Neutrophil (primary cell): Measurements from ENCODE around the gene TBC1D13.

Experiments used
- H3K27ac ChIP-seq: fragments of 200-600 bp; sonication (generic); 2 replicates; pipeline ENCODE4 v1.5.1; 2016; ENCODE audit warnings: mild to moderate bottlenecking, moderate library complexity
- H3K27me3 ChIP-seq: fragments of 200-600 bp; sonication (generic); 2 replicates; pipeline ENCODE4 v1.6.0; 2016; ENCODE audit warnings: mild to moderate bottlenecking
- H3K36me3 ChIP-seq: fragments of 200-600 bp; sonication (generic); 2 replicates; pipeline ENCODE4 v1.5.1; 2017
- H3K4me1 ChIP-seq, 2 experiments: fragments of 200-600 bp in 1 of 2; sonication (generic) in 1 of 2; 1 replicate in 1 of 2; 2 replicates in 1 of 2; pipeline versions ENCODE4 v1.5.1 to v1.6.1; 2013 to 2016; ENCODE audit warnings: low read depth in 1 of 2, low read length in 1 of 2, mild to moderate bottlenecking in 1 of 2, moderate library complexity in 1 of 2; ENCODE audit not compliant: control insufficient read depth in 1 of 2, insufficient read depth in 1 of 2
- H3K4me3 ChIP-seq, 2 experiments: fragments of 200-600 bp in 1 of 2; sonication (generic) in 1 of 2; 1 replicate in 1 of 2; 2 replicates in 1 of 2; pipeline ENCODE4 v1.5.1; 2013 to 2016; ENCODE audit warnings: low read depth in 1 of 2, low read length in 1 of 2, mild to moderate bottlenecking in 1 of 2, moderate library complexity in 1 of 2
- H3K9me3 ChIP-seq: fragments of 200-600 bp; sonication (generic); 2 replicates; pipeline ENCODE4 v1.5.1; 2016
- TF ChIP-seq, protein P1 (sequence below): fragments of 200-600 bp; sonication (generic); IDR thresholded peaks from 2 replicates; pipeline ENCODE4 v1.5.1; 2016; ENCODE audit warnings: antibody characterized with exemption

TBC1D13 gene

DNA sequence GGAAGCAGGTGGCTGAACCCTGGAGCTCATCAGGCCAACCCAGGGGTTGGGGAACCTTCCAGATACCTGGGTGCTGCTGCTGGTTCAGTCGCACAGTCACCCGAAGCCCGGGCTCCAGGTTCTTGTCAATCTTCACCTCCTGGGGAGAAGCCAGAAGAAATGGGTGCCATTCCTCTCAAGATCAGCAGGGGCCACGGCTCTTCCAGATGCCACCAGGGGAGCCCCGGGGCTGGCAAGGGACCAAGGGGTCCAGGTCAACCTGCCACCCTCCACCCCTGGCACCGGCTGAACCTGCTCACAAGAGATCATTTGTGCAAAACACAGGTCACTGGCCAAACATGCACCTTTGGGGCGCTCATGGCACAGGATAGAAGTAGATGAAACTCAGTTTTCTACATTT lies 37.9 kb downstream of the TBC1D13 start:
- Histone ChIP-seq H3K36me3 (peaks cover 53% of the 10 kb centered on the region), H3K4me1 (peaks cover 8 to 14% of the 10 kb centered on the region in 2 experiments), H3K27me3 (peaks cover 5% of the 10 kb centered on the region), H3K4me3 (no peak overlapping the region), H3K27ac (no peak overlapping the region), H3K9me3 (no peaks in the 10 kb centered on the region)
- TF ChIP-seq, protein P1, sequence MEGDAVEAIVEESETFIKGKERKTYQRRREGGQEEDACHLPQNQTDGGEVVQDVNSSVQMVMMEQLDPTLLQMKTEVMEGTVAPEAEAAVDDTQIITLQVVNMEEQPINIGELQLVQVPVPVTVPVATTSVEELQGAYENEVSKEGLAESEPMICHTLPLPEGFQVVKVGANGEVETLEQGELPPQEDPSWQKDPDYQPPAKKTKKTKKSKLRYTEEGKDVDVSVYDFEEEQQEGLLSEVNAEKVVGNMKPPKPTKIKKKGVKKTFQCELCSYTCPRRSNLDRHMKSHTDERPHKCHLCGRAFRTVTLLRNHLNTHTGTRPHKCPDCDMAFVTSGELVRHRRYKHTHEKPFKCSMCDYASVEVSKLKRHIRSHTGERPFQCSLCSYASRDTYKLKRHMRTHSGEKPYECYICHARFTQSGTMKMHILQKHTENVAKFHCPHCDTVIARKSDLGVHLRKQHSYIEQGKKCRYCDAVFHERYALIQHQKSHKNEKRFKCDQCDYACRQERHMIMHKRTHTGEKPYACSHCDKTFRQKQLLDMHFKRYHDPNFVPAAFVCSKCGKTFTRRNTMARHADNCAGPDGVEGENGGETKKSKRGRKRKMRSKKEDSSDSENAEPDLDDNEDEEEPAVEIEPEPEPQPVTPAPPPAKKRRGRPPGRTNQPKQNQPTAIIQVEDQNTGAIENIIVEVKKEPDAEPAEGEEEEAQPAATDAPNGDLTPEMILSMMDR, result no peak

- no peak overlapping the region for H3K4me3 ChIP-seq
- H3K36me3 ChIP-seq, result peaks cover 53% of the 10 kb centered on the region
- H3K9me3 ChIP-seq, result no peaks in the 10 kb centered on the region
- TF ChIP-seq, protein P1, result no peak
- H3K4me1 ChIP-seq, result peaks cover 12 to 20% of the 10 kb centered on the region in 2 experiments
- H3K27ac ChIP-seq, result no peak overlapping the region
- no peaks in the 10 kb centered on the region for H3K27me3 ChIP-seq
These were observed 39.1 kb downstream of the TBC1D13 start for GRCh38 chr9:128825923-128826700.

- TF ChIP-seq, protein P1, result no peak
These were observed 41.2 kb downstream of the TBC1D13 start for GRCh38 chr9:128828267-128828666.

DNA sequence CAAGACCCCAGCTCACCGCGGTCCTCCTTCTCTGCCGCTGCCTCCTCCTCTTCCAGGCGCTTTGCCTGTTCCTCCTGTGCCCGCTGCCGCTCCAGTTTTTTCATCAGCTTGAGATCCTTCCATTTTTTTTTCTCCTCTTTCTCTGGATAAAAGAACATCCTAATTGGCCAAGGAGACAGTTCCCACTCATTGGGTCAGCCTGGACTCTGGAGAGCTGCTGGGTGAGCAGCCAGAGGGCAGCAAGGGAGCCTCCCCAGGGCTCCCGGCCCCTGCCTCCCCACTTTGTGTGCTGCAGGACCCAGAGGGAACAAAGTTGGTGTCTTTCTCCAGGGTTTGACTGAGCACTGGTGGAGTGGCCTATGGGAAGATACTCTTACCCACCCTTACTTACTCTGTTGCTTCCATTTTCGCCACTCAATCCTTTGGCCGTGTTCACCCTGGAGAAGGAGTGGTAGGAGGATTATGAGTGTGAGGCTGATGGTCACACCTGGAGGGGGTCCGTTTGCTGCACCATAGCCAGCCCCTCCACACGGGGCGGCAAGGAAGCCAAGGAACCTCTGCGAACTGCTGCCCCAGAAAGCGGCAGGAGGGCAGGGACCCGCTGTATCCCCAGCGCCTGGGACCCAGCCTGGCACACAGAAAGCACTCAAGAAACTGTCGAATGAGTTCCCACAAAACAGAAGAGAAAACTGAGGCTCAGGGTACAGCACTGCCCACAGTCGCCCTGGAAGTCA lies 41.8 kb downstream of the TBC1D13 start:
- Histone ChIP-seq H3K27ac (peak overlapping the region; percentile 20), H3K4me3 (peak overlapping the region; percentile 85 to 88), H3K36me3 (peaks cover 33% of the 10 kb centered on the region), H3K4me1 (peaks cover 12 to 20% of the 10 kb centered on the region in 2 experiments), H3K9me3 (no peaks in the 10 kb centered on the region), H3K27me3 (no peaks in the 10 kb centered on the region)
- TF ChIP-seq, protein P1, result no peak

More at GRCh38 chr9:128828267-128828666, 41.2 kb downstream of the TBC1D13 start:
- no peak overlapping the region for H3K4me3 ChIP-seq
- H3K36me3 ChIP-seq, result peaks cover 35% of the 10 kb centered on the region
- no peaks in the 10 kb centered on the region for H3K9me3 ChIP-seq
- H3K27ac ChIP-seq, result no peak overlapping the region
- H3K27me3 ChIP-seq, result no peaks in the 10 kb centered on the region
- H3K4me1 ChIP-seq, result peaks cover 12 to 20% of the 10 kb centered on the region in 2 experiments

DNA sequence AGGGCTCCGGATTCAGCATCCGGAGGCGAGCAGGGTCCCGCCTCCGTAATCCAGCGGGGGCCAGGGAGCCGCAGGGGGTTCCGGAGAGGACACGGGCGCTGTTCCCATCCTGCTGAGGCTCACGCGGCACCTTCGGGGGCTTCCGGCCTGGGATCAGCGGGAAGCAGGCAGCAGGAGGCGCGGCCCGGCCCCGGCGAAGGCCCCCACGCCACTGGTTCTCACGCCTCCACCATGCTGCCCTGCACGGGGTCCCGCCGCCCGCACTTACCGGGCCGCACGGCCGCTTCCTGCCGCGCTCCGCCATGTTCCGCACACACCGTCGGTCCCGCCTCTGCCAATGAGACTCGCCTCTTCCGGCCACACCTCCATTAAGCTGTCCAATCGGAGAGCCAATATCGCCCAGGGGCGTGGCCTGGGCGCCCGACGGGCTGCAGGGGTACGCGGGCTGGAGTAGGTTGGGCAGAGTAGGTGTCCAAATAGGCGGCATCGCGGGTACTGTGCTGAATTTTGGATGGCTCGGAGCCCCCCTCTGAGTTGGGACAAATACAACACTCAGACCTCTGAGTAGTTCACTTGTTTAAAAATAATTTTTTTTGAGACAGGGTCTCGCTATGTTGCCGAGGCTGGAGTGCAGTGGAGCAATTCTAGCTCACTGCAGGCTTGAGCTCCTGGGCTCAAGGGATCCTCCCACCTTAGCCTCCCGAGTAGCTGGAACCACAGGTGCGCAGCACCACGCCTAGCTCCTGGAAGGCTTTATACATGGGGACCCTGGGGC lies 42.6 kb downstream of the TBC1D13 start, which contains the start of gene SPOUT1:
Gene SPOUT1, minus strand, starts transcription at position 318 of the 775 bp plus-strand sequence. Its CDS starts 14 bp downstream, at position 304.
- Histone ChIP-seq H3K4me3 (peak within 1 kb of the TSS; percentile 85 to 88), H3K9me3 (no peaks in the 10 kb centered on the region), H3K27me3 (no peaks in the 10 kb centered on the region), H3K4me1 (peaks cover 12 to 20% of the 10 kb centered on the region in 2 experiments), H3K27ac (peak within 1 kb of the TSS; percentile 20), H3K36me3 (peaks cover 26% of the 10 kb centered on the region)
- TF ChIP-seq, protein P1, result peak; percentile 39
